ENCODE data around the gene RASD1.
"Not testable (repeated sequence)": the region's sequence is repeated elsewhere in the genome, so short reads cannot be mapped to it uniquely, and the experiment has no call there.

RASD1 gene

GRCh38 chr17:17468217-17469010 is 27.8 kb downstream of the RASD1 start:
- DNase-seq, result no peak

GRCh38 chr17:17467720-17468119 is 28.5 kb downstream of the RASD1 start:
- no peak for DNase-seq

GRCh38 chr17:17467016-17467415 is 29.2 kb downstream of the RASD1 start:
- no peak for DNase-seq

- no peak for DNase-seq
Observed at GRCh38 chr17:17466511-17466910, 29.7 kb downstream of the RASD1 start.

GRCh38 chr17:17465878-17466277 is 30.3 kb downstream of the RASD1 start:
- DNase-seq, result not testable (repeated sequence)

- no peak for DNase-seq
Observed at GRCh38 chr17:17463821-17464220, 32.4 kb downstream of the RASD1 start.

- no peak for DNase-seq
Observed at GRCh38 chr17:17462048-17462824, 34.0 kb downstream of the RASD1 start.

GRCh38 chr17:17460038-17460437 is 36.2 kb downstream of the RASD1 start:
- no peak for DNase-seq

- DNase-seq, result no peak
Observed at GRCh38 chr17:17457680-17458079, 38.5 kb downstream of the RASD1 start.

- no peak for DNase-seq
Observed at GRCh38 chr17:17456251-17456650, 39.9 kb downstream of the RASD1 start.

- DNase-seq, result no peak
Observed at GRCh38 chr17:17455173-17455572, 41.0 kb downstream of the RASD1 start.

- DNase-seq, result not testable (repeated sequence)
Observed at GRCh38 chr17:17454700-17455099, 41.5 kb downstream of the RASD1 start.

GRCh38 chr17:17454276-17454675 is 41.9 kb downstream of the RASD1 start:
- no peak for DNase-seq

GRCh38 chr17:17453088-17453487 is 43.1 kb downstream of the RASD1 start:
- no peak for DNase-seq

GRCh38 chr17:17448723-17449122 is 47.5 kb downstream of the RASD1 start:
- DNase-seq, result no peak

GRCh38 chr17:17448076-17448475 is 48.1 kb downstream of the RASD1 start:
- no peak for DNase-seq

GRCh38 chr17:17447264-17447663 is 48.9 kb downstream of the RASD1 start:
- DNase-seq, result no peak

GRCh38 chr17:17446666-17447155 is 49.5 kb downstream of the RASD1 start:
- DNase-seq, result no peak

GRCh38 chr17:17445925-17446665 is 50.1 kb downstream of the RASD1 start:
- DNase-seq, result no peak

GRCh38 chr17:17445296-17445924 is 50.8 kb downstream of the RASD1 start:
- no peak for DNase-seq

Data from activated CD8-positive, alpha-beta memory T cell treated with anti-CD3 and anti-CD28 coated beads for 24 hours (primary cell).